ENCODE data around the gene ZNF485. TPM values are rescaled to one million over a fixed set of nuclear protein-coding genes. Genes with fewer than 3 reads are reported as not detected.

The ZNF485 gene
- total and polyA plus RNA-seq, 2 of the 8 experiments (the other 6 are each of a cell fraction or from before 2014, with no cell fraction given), result 2.5 to 8.2 TPM

DNA sequence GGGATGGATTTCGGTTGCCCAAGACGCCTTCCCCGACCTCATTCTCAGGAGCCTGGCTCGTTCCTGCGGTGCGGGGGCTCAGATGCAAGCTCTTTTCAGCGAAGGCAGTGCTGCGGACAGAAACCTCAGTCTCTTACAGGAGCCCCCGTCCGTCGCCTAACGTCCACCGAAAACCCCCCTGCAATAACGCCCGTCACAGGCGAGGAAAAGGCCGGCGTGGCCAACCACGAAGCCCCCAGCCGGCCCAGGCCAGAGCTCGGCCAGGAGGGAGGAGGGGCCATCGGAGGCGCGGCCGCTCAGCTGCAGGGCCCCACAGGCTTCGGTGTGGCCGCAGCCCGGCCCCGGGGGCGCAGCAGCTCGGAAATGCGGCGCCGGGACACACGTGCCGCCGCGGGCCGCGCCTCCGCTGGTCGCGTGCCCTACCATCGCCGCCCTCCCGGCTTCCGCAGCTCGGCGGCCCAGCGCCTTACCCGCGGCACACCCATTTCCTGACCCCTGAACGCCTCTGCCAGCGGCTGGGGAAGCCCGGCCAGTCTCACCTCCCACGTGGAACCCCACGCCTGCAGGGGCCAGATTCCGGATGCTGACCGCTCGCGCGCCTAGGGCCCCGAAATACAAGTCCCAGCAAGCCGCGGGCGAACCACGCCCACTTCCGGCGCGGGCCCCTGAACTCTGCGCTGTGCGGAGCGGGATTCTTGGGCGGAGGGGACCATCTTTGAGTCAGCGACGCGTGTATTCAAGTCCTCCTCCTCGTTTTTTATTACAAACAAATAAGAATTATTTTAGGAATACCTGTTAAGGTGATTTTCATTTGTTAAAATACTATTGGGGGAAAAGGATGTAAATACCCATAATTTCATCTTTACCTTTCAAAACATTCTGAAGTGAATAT, 32.0 kb upstream of the ZNF485 start, which contains the start of gene ZNF239:
Gene ZNF239, minus strand, starts transcription at position 616 of the 892 bp plus-strand sequence. CDS start 16,537 bp downstream, outside the sequence.
- Histone ChIP-seq H2AFZ (ENCODE audit: low read length) (0 out of 2 replicates have a peak within 1 kb of the TSS, but pooled peaks have one; percentile 11), H3K9ac (replicated peaks in 1 of 4; ENCODE audit: extremely low read depth in 1 of 4, low read depth in 3 of 4, low read length in 3 of 4) (peak within 1 kb of the TSS in 2 of 4 experiments; percentile 3 to 18; a peak in 1 of 7 replicates), H3K27me3 (replicated peaks in 1 of 4; ENCODE audit: control insufficient read depth in 3 of 4, extremely low read depth in 1 of 4, insufficient read depth in 3 of 4, low read length in 3 of 4) (peaks cover 0 to 19% (median 9%) of the 10 kb centered on the region in 4 experiments; a peak in 6 of 7 replicates), H2BK20ac (ENCODE audit: low read length) (no peak within 1 kb of the TSS), H3K23ac (ENCODE audit: insufficient read length) (no peak within 1 kb of the TSS), H4K5ac (ENCODE audit: insufficient read length, low read depth, low read length) (no peak within 1 kb of the TSS), H3K56ac (replicated peaks; ENCODE audit: insufficient read length, low read depth, low read length) (peak within 1 kb of the TSS; percentile 22), H4K20me1 (replicated peaks in 1 of 2; ENCODE audit: control insufficient read depth in 1 of 2, insufficient read depth in 2 of 2, low read length in 2 of 2) (no peaks in the 10 kb centered on the region), H3K79me1 (ENCODE audit: low read depth, low read length) (0 out of 2 replicates have a peak, but pooled peaks cover 5% of the 10 kb centered on the region), H3K14ac (ENCODE audit: insufficient read length) (no peak within 1 kb of the TSS), H4K8ac (ENCODE audit: extremely low read depth, insufficient read depth, low read length) (peak within 1 kb of the TSS; percentile 95), H3K36me3 (ENCODE audit: control insufficient read depth in 2 of 4, insufficient read depth in 4 of 4, low read length in 3 of 4) (peaks cover 0 to 9% (median 0%) of the 10 kb centered on the region in 4 experiments; a peak in 1 of 8 replicates), H3K9me3 (ENCODE audit: insufficient read depth in 2 of 2, low read depth in 1 of 2, low read length in 1 of 2) (peaks cover 25 to 50% of the 10 kb centered on the region in 2 experiments), H3K4me3 (ENCODE audit: extremely low read depth in 1 of 4, insufficient read depth in 2 of 4, low read depth in 3 of 4, low read length in 4 of 4) (peak within 1 kb of the TSS; percentile 32 to 64 (median 47)), H3K4me2 (ENCODE audit: insufficient read depth in 1 of 2, low read depth in 2 of 2, low read length in 2 of 2) (peak within 1 kb of the TSS; percentile 63 to 96), H2BK120ac (replicated peaks; ENCODE audit: low read depth, low read length) (no peak within 1 kb of the TSS), H3K79me2 (ENCODE audit: control insufficient read depth in 1 of 2, insufficient read depth in 2 of 2, low read length in 2 of 2) (peaks cover 0 to 3% of the 10 kb centered on the region in 2 experiments; a peak in 1 of 4 replicates), H3K4me1 (replicated peaks in 1 of 4; ENCODE audit: control insufficient read depth in 3 of 4, insufficient read depth in 4 of 4, low read length in 3 of 4) (peaks cover 0 to 5% (median 1%) of the 10 kb centered on the region in 4 experiments; a peak in 2 of 7 replicates), H4K91ac (replicated peaks; ENCODE audit: insufficient read length, low read length) (no peak within 1 kb of the TSS), H2BK15ac (ENCODE audit: low read length) (no peak within 1 kb of the TSS), H3K4ac (replicated peaks; ENCODE audit: insufficient read length, low read depth, low read length) (no peak within 1 kb of the TSS), H2BK5ac (ENCODE audit: low read depth, low read length) (no peak within 1 kb of the TSS; the same call in 1 of the 2 replicates), H3K27ac (ENCODE audit: low read depth, low read length) (no peak within 1 kb of the TSS), H2BK12ac (ENCODE audit: low read depth, low read length) (no peak within 1 kb of the TSS), H2AK5ac (ENCODE audit: low read depth, low read length) (no peak within 1 kb of the TSS), H3K23me2 (ENCODE audit: low read depth, low read length) (peaks cover 7% of the 10 kb centered on the region; the same call in 1 of the 2 replicates), H3K18ac (ENCODE audit: extremely low read depth, low read length) (peak within 1 kb of the TSS; percentile 20; the same call in 1 of the 2 replicates)
- ChIA-PET POLR2A (ENCODE audit: partially characterized antibody) (interaction anchor here (0.9 to 3.6 kb wide), 4 partner anchors 9 to 75 kb away, joined by 4 to 23 read pairs (median 5); partner anchors contain the start of gene ZNF32), CTCF (ENCODE audit: partially characterized antibody) (interaction anchor here (1.7 kb wide), 1 partner anchor 14 kb away, joined by 5 read pairs; no protein-coding TSS in a partner anchor)
- WGBS, 2 experiments (ENCODE audit: extremely low coverage in 1 of 2, insufficient coverage in 1 of 2, insufficient read length in 1 of 2, insufficient replicate concordance in 2 of 2, low coverage in 1 of 2, low lambda C conversion rate in 2 of 2, missing lambda C conversion rate in 1 of 2), result 54% methylated on average over 56 of the region's 78 CpGs; no CpG with 5 or more reads in 1 of the 2 experiments
- DNase-seq (ENCODE audit: low read depth in 1 of 2, low spot score in 2 of 2), result peak; percentile 34 to 87
- no peak for FAIRE-seq
- TF ChIP-seq SIX5 (IDR thresholded peaks at IDR 0.05; ENCODE audit: low read depth, low read length), result peak; percentile 38; the same call in 1 of the 2 replicates
- TF ChIP-seq GABPA (IDR thresholded peaks at IDR 0.05; ENCODE audit: borderline replicate concordance, insufficient read depth, low read length), result peak; percentile 61; the same call in 1 of the 2 replicates
- TF ChIP-seq PHF8 (conservative IDR thresholded peaks at IDR 0.05; ENCODE audit: low read depth, low read length), result peak; percentile 54; the same call in 1 of the 2 replicates
- TF ChIP-seq CREB1 (IDR thresholded peaks at IDR 0.05), result no peak
- TF ChIP-seq HDAC2 (IDR thresholded peaks at IDR 0.05; ENCODE audit: borderline replicate concordance in 1 of 2, low read depth in 2 of 2, low read length in 2 of 2), result 0 out of 4 replicates have a peak, but pooled peaks of 1 of the 2 experiments have one; percentile 36
- TF ChIP-seq NRF1 (IDR thresholded peaks at IDR 0.05; ENCODE audit: low read depth, low read length), result no peak
- peak; percentile 59; the same call in 1 of the 2 replicates for TF ChIP-seq SP1 (IDR thresholded peaks at IDR 0.05; ENCODE audit: low read depth, low read length)
- no peak for TF ChIP-seq BACH1 (IDR thresholded peaks at IDR 0.05; ENCODE audit: low read length)
- TF ChIP-seq KDM4A (IDR thresholded peaks at IDR 0.05; ENCODE audit: low read depth, low read length, severe bottlenecking), result peak; percentile 93
- TF ChIP-seq ZNF274 (IDR thresholded peaks at IDR 0.05; ENCODE audit: borderline replicate concordance, extremely low read depth, low read length), result no peak

Measured in H1 (cell line).